Measurements from ENCODE around the gene SLC1A3.

DNA sequence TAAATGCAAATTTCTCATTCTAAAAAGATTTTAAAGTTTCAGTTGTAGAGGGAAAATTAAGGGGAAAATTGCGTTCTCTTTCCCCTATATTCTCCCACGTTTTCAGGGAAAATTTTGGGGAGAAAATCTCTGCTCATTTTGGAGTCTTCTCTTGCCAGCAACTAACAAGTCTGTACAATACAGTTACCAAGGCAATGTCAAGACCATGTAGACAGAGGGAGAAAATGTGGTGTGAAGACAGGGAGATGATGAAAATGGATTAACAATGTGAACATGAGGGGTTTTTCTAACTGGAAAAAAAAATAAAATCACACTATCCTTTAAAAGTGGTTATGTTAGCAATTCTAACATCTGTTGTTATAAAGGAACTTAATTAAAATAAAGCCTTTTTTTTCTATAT is 22.3 kb downstream of the SLC1A3 start:
- TF ChIP-seq FOS (IDR thresholded peaks at IDR 0.05; ENCODE audit: low read depth, low read length) = no peak
- TF ChIP-seq, protein P1, sequence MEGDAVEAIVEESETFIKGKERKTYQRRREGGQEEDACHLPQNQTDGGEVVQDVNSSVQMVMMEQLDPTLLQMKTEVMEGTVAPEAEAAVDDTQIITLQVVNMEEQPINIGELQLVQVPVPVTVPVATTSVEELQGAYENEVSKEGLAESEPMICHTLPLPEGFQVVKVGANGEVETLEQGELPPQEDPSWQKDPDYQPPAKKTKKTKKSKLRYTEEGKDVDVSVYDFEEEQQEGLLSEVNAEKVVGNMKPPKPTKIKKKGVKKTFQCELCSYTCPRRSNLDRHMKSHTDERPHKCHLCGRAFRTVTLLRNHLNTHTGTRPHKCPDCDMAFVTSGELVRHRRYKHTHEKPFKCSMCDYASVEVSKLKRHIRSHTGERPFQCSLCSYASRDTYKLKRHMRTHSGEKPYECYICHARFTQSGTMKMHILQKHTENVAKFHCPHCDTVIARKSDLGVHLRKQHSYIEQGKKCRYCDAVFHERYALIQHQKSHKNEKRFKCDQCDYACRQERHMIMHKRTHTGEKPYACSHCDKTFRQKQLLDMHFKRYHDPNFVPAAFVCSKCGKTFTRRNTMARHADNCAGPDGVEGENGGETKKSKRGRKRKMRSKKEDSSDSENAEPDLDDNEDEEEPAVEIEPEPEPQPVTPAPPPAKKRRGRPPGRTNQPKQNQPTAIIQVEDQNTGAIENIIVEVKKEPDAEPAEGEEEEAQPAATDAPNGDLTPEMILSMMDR (conservative IDR thresholded peaks at IDR 0.05; ENCODE audit: low read depth, low read length) = no peak
- no peak for TF ChIP-seq SMC3 (IDR thresholded peaks at IDR 0.05; ENCODE audit: low read depth, low read length)
- TF ChIP-seq, protein P2, sequence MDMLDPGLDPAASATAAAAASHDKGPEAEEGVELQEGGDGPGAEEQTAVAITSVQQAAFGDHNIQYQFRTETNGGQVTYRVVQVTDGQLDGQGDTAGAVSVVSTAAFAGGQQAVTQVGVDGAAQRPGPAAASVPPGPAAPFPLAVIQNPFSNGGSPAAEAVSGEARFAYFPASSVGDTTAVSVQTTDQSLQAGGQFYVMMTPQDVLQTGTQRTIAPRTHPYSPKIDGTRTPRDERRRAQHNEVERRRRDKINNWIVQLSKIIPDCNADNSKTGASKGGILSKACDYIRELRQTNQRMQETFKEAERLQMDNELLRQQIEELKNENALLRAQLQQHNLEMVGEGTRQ (IDR thresholded peaks at IDR 0.05; ENCODE audit: low read depth, low read length) = no peak
